ENCODE results near the gene CDK14.
"Not testable (repeated sequence)": the region's sequence is repeated elsewhere in the genome, so short reads cannot be mapped to it uniquely, and the experiment has no call there.

CDK14 gene

GRCh38 chr7:91135703-91136430 is 539.7 kb downstream of the CDK14 start:
- no peak for DNase-seq

- DNase-seq: no peak
Measured at GRCh38 chr7:91137153-91137787, 541.1 kb downstream of the CDK14 start.

- no peak for DNase-seq
Measured at GRCh38 chr7:91137788-91138368, 541.8 kb downstream of the CDK14 start.

- no peak for DNase-seq
Measured at GRCh38 chr7:91140286-91140685, 544.2 kb downstream of the CDK14 start.

GRCh38 chr7:91140982-91141381 is 544.9 kb downstream of the CDK14 start:
- DNase-seq: peak in 1 of 2 donors; percentile 10

- no peak for DNase-seq
Measured at GRCh38 chr7:91142743-91143142, 546.6 kb downstream of the CDK14 start.

GRCh38 chr7:91149341-91150246 is 553.5 kb downstream of the CDK14 start:
- no peak for DNase-seq

GRCh38 chr7:91151916-91152315 is 555.8 kb downstream of the CDK14 start:
- no peak for DNase-seq

- DNase-seq: no peak
Measured at GRCh38 chr7:91156316-91157185, 560.4 kb downstream of the CDK14 start.

- no peak for DNase-seq
Measured at GRCh38 chr7:91157579-91158320, 561.6 kb downstream of the CDK14 start.

GRCh38 chr7:91162436-91162835 is 566.3 kb downstream of the CDK14 start:
- no peak for DNase-seq

- no peak for DNase-seq
Measured at GRCh38 chr7:91164506-91164905, 568.4 kb downstream of the CDK14 start.

- no peak for DNase-seq
Measured at GRCh38 chr7:91165006-91165845, 569.1 kb downstream of the CDK14 start.

- DNase-seq: no peak
Measured at GRCh38 chr7:91165846-91166230, 569.7 kb downstream of the CDK14 start.

- no peak for DNase-seq
Measured at GRCh38 chr7:91168871-91169829, 573.0 kb downstream of the CDK14 start.

GRCh38 chr7:91169830-91170191 is 573.7 kb downstream of the CDK14 start:
- no peak for DNase-seq

GRCh38 chr7:91173265-91173664 is 577.1 kb downstream of the CDK14 start:
- not testable (repeated sequence) for DNase-seq

- DNase-seq: no peak
Measured at GRCh38 chr7:91180746-91181145, 584.6 kb downstream of the CDK14 start.

GRCh38 chr7:91181949-91182348 is 585.8 kb downstream of the CDK14 start:
- no peak for DNase-seq

Data from CD4-positive, alpha-beta T cell treated with Interferon alpha-2 for 1 hour (primary cell).